ENCODE measurements around the gene ZC3H14. TPM values are rescaled to one million over a fixed set of nuclear protein-coding genes. Genes with fewer than 3 reads are reported as not detected.

ZC3H14 gene
- polyA plus RNA-seq, 4 donors: 60.5 to 114 (median 96.8) TPM

DNA sequence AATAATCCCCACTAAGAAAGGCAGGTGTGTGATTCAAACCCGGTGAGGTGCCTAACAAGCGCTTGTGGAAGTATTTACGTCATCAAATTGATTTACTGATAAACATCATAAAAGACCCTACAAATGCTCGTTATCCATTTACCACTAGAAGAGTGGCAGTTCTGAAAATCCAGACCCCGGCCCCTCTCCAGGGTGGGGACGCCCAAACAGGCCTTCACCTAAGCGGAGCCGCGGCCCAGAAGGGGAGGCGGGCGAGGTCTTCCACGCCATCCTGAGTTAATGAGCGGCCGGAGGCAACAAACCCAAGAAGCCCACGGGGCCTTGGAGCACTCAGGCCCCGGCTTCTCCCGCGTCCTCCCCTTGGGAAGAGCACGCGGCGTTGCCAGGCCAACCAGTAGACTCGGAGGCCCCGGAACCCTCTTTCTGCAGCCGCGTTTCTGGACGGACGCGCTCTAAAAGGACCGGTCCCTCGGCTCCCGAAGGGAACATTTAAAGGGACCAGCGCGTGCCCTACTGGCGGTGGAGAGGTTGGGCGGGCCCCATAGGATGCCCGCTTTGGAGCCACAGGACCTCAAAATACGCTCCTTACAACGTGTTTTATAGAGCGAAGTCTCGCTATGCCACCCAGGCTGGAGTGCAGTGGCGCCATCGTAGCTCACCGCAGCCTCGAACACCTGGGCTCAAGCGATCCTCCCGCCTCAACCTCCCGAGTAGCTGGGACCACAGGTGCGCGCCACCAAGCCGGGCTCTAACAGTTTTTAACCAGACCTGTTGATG, 11.6 kb upstream of the ZC3H14 start:
- DNase-seq (ENCODE audit: low read depth in 4 of 4, low spot score in 3 of 4): peak in 3 of 4 donors; percentile 64 to 77 (median 73)

DNA sequence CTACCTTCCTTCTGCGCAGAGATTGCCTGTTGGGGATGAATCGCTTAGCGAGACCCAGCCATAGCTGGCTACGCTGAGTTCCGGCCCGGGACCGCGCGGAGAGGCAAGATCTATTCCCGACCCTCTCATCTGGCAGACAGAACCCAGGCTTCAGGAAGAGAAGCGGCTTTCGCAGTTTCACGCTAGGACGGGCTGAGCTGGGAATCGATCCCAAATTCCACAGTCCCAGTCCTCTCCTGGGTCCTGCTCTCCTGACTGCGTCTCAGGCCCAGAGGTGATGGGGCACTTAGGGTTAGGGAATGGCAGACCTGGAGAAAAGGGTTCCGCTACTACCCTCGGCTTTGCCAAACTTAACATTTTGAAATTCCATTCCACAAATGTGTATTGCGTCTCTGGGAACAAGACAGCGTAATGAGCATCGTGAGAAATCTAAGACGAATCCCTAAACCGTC, 10.8 kb upstream of the ZC3H14 start:
- no peak for DNase-seq (ENCODE audit: low read depth in 4 of 4, low spot score in 3 of 4)

- DNase-seq (ENCODE audit: low read depth in 4 of 4, low spot score in 3 of 4): no peak
Measured at GRCh38 chr14:88552876-88553275, 10.0 kb upstream of the ZC3H14 start.

DNA sequence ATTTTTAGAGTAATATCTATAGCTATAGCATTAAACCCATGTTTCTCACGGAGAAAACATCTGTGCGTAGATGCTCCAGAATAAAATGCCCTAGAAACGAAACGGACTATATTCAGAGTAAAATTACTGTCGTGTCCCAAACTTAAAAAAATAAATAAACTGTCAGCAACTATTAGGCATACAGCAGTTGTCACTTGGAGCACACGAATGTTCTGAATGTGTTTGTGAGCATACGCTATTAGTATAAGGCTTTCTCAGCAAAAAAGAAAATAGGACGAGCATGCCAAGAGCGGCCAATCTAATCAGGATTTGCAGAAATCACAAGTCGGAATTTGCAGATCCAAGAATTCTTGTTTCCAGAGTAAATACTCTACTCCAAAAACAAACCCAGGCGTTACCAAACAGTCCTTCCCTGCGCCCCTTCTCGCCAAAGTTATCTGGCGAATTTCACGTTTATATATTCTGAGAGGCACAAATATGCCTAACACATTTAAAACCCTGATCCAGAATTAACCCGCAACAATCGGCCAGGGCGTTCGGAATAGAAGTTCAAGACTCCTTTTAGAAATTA, 8.9 kb upstream of the ZC3H14 start:
- DNase-seq (ENCODE audit: low read depth in 4 of 4, low spot score in 3 of 4): no peak

GRCh38 chr14:88554457-88555286, 8.2 kb upstream of the ZC3H14 start, which contains the start of gene PTPN21:
PTPN21 (minus strand) TSS chr14:88555007; CDS start chr14:88550417, 4,590 bp downstream.
- DNase-seq (ENCODE audit: low read depth in 4 of 4, low spot score in 3 of 4): peak in 1 of 4 donors; percentile 71

- no peak for DNase-seq (ENCODE audit: low read depth in 4 of 4, low spot score in 3 of 4)
Measured at GRCh38 chr14:88556581-88556980, 6.3 kb upstream of the ZC3H14 start.

GRCh38 chr14:88559852-88560251, 3.0 kb upstream of the ZC3H14 start:
- DNase-seq (ENCODE audit: low read depth in 4 of 4, low spot score in 3 of 4): no peak

DNA sequence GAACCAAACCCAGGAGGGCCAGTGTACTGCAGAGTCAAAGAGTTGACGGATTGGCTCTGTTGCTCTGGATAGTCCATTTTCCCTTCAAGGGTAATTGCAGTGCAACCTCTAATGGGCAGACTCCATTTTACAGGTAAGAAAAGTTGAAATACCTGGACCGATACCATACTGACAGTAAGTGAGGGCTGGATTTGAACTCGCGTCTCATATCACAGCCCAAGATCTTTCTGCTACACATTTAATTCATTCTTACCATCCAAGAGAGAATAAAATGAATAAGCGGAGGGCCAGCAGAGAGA, 356 bp upstream of the ZC3H14 start:
- no peak for DNase-seq (ENCODE audit: low read depth in 4 of 4, low spot score in 3 of 4)

- no peak for DNase-seq (ENCODE audit: low read depth in 4 of 4, low spot score in 3 of 4)
Measured at GRCh38 chr14:88563845-88564244, 1.0 kb downstream of the ZC3H14 start.

DNA sequence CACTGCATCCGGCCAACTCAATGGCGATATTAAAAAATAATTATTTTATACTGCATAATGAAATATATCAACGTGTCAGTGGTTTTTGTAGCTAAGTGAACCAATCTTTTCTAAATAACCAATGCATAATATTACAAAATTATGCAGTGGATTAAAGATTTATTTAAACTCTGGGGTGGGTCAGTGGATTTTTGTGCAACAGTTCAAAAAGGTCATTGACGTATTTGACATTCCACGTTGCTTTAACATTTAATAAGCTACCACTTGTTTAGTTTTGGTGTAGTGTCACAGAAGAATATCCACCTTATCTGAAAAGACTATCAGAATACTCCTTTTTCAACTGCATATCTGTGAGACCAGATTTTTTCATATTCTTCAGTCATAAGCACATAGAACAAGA, 2.6 kb downstream of the ZC3H14 start:
- DNase-seq (ENCODE audit: low read depth in 4 of 4, low spot score in 3 of 4): no peak

DNA sequence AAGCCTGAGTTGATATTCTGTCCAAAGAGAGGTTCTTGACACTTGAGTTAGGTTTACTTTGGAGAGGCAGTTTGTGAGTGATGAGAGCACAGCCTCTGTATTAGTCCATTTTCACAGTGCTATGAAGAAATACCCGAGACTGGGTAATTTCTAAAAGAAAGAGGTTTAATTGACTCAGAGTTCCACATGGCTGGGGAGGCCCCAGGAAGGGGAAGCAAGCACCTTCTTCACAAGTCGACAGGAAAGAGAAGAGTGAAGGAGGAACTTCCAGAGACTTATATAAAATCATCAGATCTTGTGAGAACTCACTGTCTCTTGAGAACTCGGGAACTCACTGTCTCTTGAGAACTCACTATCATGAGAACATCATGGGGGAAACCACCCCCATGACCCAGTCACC, 5.4 kb downstream of the ZC3H14 start:
- DNase-seq (ENCODE audit: low read depth in 4 of 4, low spot score in 3 of 4): no peak

DNA sequence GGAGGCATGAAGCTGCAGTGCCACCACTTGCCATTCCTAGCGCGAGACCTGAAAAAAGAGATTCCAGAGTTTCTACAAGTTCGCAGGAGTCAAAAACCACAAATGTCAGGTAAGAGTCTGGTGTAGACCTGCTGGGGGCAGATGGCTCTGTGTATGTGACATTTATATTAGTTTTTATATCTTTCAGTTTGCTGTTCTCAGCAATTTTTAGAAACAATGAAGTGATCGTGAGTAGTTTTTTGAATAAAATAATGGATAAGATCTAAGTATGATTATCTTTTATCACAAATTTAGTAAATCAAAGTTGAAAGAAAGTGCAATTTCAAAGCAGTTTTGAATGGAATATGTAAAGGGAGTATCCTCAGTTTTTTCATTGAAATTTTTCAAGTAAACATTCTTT, 9.3 kb downstream of the ZC3H14 start:
- DNase-seq (ENCODE audit: low read depth in 4 of 4, low spot score in 3 of 4): no peak

- no peak for DNase-seq (ENCODE audit: low read depth in 4 of 4, low spot score in 3 of 4)
Measured at GRCh38 chr14:88576222-88576621, 13.4 kb downstream of the ZC3H14 start.

DNA sequence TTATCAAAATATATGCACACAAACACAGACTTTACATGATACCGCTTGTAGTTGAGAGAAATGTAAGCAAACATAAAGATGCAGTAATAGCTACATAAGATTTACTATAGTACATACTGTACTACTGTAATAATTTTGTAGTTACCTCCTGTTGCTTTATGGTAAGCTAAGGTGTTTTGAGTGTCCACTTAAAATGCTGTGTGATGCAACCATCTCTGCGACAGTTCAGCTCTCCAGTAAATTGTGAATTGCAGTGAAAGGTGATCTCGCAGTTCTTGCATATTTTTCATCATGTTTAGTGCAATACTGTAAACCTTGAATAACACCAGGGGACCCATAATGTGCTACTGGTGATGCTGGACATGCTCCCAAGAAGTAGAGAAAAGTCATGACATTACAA, 21.6 kb downstream of the ZC3H14 start:
- no peak for DNase-seq (ENCODE audit: low read depth in 4 of 4, low spot score in 3 of 4)

GRCh38 chr14:88588081-88588480, 25.2 kb downstream of the ZC3H14 start:
- no peak for DNase-seq (ENCODE audit: low read depth in 4 of 4, low spot score in 3 of 4)

DNA sequence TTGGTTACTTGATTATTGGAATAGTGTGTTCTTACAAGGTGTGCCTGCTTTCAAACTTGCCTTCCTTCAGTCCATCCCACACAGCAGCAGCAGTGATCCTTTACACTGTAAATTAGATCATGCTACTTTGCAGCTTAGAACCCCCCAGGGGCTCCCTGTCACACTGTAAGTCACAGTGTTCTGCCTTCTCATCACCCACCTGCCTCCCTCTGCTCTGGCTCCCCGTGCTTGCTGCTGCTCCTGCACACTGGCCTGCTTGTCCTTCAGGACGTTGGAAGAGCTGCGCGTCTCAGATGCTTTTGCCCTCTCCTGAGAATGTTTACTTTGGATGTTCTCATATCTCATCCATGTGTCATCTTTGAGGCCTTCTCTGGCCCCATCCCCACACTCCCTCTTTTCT, 27.3 kb downstream of the ZC3H14 start:
- DNase-seq (ENCODE audit: low read depth in 4 of 4, low spot score in 3 of 4): no peak

GRCh38 chr14:88592031-88592430, 29.2 kb downstream of the ZC3H14 start:
- DNase-seq (ENCODE audit: low read depth in 4 of 4, low spot score in 3 of 4): peak in 2 of 4 donors; percentile 25 to 29

GRCh38 chr14:88597038-88597437, 34.2 kb downstream of the ZC3H14 start:
- DNase-seq (ENCODE audit: low read depth in 4 of 4, low spot score in 3 of 4): no peak

- no peak for DNase-seq (ENCODE audit: low read depth in 4 of 4, low spot score in 3 of 4)
Measured at GRCh38 chr14:88597601-88598000, 34.8 kb downstream of the ZC3H14 start.

DNA sequence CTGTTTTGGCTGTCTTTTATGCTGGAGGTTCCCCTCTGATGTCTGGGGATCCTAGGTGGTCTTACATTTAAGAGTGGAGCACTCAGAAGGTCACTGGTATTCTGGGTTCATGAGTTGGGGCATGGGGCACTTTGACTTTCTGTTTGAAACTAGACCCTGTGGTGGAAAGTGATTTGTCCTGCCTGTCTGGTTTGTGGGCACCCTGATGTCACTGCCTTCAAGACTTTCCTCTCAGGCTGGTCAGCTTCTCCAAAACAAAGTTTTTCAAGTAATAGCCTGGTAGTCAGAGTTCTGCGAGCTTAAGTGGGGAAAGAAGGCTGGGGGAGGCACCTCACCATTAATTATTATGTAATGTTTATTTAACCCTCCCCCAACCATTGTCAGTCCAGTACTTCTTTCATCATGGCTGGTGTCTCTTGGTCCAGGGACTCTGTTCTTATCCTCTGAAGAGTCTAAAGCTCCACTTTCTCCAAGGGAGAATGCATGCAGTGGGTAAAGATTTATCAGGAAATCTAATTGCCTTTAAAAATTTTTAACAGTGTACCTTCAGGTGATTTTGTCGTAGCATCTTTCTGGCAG, 35.3 kb downstream of the ZC3H14 start:
- DNase-seq (ENCODE audit: low read depth in 4 of 4, low spot score in 3 of 4): no peak

DNA sequence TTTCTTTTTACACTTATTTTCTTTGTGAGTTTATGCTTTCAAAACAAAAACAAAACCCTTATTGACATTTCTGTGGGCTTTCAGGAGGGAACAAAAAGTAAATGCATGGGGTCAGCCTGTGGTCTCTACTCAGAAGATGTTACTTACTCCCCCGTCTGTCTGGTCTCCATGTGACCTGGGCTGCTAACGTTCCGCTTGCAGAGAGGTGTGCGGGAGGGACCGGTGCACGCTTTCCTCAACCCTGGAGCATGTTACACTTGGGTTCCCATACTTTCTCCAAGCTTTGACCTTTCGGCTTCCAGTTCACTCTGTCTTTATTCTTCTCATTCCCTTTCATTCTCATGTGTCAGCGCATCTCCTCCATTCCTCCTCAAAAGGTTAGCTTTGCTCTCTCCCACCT, 36.5 kb downstream of the ZC3H14 start:
- DNase-seq (ENCODE audit: low read depth in 4 of 4, low spot score in 3 of 4): peak in 1 of 4 donors; percentile 21

Measured in left renal pelvis (tissue), 4 donors.